ENCODE measurements around the gene COX6B2.

Gene COX6B2

DNA sequence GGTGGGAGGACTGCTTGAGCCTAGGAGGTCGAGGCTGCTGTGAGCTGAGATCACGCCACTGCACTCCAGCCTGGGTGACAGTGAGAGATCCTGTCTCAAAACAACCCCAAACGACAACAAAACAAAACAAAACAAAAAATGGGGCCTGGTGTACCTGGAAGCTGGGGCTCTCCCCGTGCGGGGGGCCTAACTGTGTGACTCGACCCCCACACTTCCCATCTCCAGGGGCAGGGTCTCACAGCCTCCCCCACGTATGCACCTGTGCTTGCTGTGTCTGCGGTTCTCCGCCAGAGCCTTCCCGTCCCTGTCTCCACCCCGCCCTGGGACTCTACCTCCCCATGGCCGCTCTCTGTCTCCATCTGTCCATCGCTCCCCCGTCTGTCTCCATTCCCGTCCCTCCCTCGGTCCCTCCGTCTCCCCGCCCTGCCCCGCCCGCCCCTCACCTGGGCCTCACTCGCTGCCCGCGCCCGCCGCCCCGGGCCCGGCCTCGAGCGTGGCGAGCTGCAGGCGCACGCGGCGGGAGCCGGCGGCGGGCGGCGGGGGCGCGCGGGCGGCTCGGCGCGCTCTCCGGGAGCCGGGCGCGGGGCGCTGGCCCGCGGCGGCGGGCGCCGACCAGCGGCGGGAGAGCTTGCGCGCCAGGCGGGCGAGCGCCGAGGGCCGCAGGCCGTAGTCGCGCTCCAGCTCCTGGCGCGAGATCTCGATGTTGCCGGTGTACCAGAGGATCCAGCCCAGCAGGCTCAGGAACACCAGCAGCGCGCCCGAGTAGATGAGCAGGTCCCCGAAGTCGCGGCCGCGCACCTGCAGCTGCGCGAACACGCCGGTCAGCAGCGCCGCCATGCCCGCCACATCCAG, 29.0 kb upstream of the COX6B2 start:
- DNase-seq (ENCODE audit: low read depth) = no peak

GRCh38 chr19:55382522-55383054, 28.1 kb upstream of the COX6B2 start:
- DNase-seq (ENCODE audit: low read depth) = no peak

DNA sequence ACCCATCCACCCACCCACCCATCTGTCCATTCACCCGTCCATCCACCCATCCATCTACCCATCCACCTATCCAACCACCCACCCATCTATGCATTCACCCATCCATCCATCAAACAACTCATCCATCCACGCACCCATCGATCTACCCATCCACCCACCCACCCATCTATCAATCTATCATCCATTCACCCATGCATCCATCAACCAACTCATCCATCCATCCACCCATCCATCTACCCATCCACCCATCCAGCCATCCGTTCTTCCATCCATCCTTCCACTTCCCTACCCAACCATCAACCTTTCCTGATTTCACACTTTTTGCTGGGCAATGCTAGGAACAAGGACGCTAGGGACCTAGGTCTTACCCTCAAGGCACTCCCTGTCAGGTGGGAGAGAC, 27.5 kb upstream of the COX6B2 start:
- no peak for DNase-seq (ENCODE audit: low read depth)

DNA sequence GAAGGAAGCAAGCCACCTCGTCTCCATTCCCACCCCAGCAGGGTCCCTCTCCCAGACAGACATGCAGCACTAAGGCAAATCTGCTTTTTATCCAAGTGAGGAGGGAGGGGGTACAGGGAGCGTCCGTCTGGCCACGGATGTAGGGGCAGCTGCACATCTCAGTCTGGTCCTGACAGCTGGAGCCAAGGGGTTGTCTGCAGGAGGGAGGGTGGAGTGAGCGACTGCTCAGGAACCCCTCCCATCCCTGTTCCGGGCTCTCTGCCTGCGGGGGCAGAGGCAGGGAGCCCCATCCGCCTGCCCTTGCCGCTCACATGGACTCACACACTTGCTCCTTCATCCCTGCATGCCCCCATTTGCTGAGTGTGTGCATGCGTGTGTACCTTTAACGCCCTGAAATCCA, 24.7 kb upstream of the COX6B2 start:
- DNase-seq (ENCODE audit: low read depth) = no peak

GRCh38 chr19:55377356-55378131, 23.0 kb upstream of the COX6B2 start:
- DNase-seq (ENCODE audit: low read depth) = no peak

DNA sequence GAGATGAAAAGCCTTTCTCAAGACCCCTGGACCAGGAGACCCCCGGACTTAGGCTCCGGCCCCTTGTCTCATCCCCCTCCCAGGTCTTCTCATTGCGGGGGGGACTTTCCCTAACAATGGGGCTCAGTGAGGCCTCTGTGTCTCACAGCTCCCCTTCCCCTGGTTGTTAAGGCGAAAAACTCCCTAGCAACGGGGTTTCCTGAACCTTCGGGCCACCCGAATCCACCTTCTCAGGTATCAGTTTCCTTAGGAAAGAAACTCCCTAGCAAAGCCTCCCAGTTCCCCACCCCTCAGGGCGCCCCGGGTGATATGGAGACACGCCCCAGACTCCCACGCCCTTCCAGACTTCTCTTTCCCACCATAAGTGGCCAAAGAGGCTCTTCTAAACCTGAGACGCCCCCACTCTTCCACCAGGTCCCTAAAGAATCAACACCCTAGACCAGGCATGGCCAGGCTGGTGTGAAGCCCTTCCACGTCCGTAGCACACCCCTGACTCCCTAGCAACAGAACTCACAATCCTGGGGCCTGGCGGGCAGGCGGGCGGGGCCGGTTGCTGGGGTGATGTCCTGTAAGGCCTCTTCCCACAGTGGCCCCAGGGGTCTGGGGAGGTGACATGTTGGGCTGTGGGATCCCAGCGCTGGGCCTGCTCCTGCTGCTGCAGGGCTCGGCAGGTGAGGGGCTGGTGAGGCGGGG, 21.9 kb upstream of the COX6B2 start, which contains the start of gene TMEM190:
TMEM190 (plus strand) TSS at position 586 of the 693 bp plus-strand sequence; CDS start at position 614, 28 bp downstream.
- no peak for DNase-seq (ENCODE audit: low read depth)

- DNase-seq (ENCODE audit: low read depth) = no peak
Observed at GRCh38 chr19:55373993-55374757, 19.7 kb upstream of the COX6B2 start.

- no peak for DNase-seq (ENCODE audit: low read depth)
Observed at GRCh38 chr19:55373306-55373992, 18.9 kb upstream of the COX6B2 start.

DNA sequence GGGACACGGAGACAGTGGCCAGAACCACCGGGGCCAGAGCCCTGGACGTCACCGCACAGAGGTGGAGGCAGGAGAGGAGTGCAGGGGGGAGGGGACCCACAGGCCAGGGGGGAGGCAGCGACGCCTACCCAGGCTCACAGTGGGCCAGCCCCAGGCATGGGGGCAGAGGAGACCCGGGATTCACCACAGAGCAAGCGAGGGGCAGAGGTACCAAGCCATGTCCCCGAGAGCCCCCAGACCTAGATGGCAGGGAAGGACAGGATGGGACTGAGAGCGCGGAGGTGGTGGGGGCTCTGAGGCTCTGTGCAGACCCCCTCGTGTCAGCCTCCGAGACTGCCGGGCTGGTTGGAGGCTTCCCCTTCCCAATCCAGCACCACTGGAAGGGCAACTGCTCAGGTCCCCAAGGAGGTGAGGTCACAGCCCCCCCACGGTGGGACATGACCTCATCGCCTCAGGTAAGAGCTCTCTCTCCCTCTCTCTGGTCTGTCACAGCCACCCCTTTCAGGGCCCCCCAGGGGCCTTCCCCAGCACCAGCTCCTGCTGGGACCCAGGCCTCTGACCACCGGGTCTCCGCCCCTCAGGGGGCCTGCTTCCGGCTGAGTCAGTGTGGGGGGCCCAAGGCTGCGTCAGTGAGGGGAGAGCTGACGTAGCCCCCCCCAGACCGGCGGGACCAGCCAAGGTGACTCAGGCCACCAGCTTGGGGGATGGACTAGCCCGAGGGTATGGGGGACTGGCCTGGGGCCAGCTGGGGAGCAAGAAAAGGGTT, 18.0 kb upstream of the COX6B2 start:
- no peak for DNase-seq (ENCODE audit: low read depth)

- no peak for DNase-seq (ENCODE audit: low read depth)
Observed at GRCh38 chr19:55370305-55370988, 15.9 kb upstream of the COX6B2 start, which contains the start of gene IL11. TSS of gene IL11 (minus strand) at chr19:55370463. CDS start at chr19:55370310, 153 bp downstream.

DNA sequence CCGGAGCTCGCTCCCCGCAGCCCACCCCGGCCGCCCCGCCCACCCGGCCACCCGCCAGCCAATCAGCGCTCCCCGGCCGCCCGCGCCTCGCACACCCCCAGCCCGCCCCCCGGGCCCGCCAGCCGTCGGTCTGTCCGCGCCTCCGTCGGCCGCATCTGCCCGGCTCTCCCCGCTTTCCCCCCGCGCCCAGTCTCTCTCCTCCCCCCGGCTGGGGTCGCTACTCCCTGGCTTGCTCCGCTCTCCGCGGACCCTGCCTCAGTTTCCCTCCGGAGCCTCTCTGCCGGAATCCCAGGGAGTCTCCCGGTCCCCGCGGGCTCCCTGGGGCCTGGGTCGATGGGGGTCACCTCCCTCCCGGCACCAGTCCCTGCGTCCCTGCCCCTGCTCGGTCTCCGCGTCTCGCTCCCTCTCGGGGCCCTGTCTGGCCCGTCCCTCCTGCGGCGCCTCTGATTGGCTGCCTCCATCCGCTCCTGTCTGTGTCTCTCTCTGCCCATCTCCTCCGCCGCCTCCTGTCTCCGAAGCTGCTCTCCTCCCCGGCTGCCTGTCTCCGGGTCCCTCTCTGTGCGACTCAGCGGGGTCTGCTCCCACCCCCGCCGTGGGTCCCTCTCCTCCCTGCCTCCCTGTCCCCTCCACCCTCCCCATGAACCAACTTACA, 15.3 kb upstream of the COX6B2 start:
- DNase-seq (ENCODE audit: low read depth) = no peak

GRCh38 chr19:55368701-55369563, 14.4 kb upstream of the COX6B2 start:
- DNase-seq (ENCODE audit: low read depth) = no peak

- DNase-seq (ENCODE audit: low read depth) = no peak
Observed at GRCh38 chr19:55368106-55368505, 13.6 kb upstream of the COX6B2 start.

DNA sequence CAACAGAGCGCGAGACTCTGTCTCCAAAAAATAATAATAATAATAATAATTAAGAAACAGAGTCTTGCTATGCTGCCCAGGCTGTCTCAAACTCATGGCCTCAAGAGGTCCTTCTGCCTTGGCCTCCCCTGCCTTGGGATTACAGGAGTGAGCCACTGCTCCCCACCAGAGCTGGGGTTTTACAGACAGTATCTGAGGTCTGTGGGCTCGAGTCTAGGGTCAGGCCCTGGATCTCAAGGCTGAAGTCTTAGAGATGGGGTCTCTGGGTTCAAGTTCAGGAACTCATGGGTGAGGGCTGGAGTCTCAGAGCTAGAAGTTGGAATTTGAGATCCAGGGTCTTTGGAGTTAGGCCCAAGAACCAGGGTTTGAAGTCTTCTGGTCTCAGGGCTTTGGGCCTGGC, 12.3 kb upstream of the COX6B2 start:
- no peak for DNase-seq (ENCODE audit: low read depth)

- no peak for DNase-seq (ENCODE audit: low read depth)
Observed at GRCh38 chr19:55365964-55366363, 11.4 kb upstream of the COX6B2 start.

GRCh38 chr19:55365245-55365644, 10.7 kb upstream of the COX6B2 start:
- DNase-seq (ENCODE audit: low read depth) = no peak

- no peak for DNase-seq (ENCODE audit: low read depth)
Observed at GRCh38 chr19:55362990-55363716, 8.6 kb upstream of the COX6B2 start, which contains the start of gene GARIN5B. TSS of gene GARIN5B (minus strand) at chr19:55363260. CDS start at chr19:55363066, 194 bp downstream.

All from stimulated activated CD8-positive, alpha-beta memory T cell treated with anti-CD3 and anti-CD28 coated beads, Interleukin-15, amount 100 ng/mL, for 24 hours (primary cell).